ENCODE measurements around the gene ASAP3.

The ASAP3 gene

GRCh38 chr1:23483321-23484252, at the start of gene ASAP3:
ASAP3 (minus strand) TSS chr1:23484179; CDS start chr1:23484133, 46 bp downstream.
- DNase-seq (ENCODE audit: low read depth): no peak
- peak within 1 kb of the TSS; percentile 49 for H3K4me3 ChIP-seq (ENCODE audit: low read depth, low read length)
- peak; percentile 14 for TF ChIP-seq CTCF (IDR thresholded peaks at IDR 0.05; ENCODE audit: low read depth, low read length, missing control alignments)

GRCh38 chr1:23533246-23534023, 49.5 kb upstream of the ASAP3 start:
- no peak for TF ChIP-seq CTCF (IDR thresholded peaks at IDR 0.05; ENCODE audit: low read depth, low read length, missing control alignments)
- DNase-seq (ENCODE audit: low read depth): no peak
- H3K4me3 ChIP-seq (ENCODE audit: low read depth, low read length): no peak overlapping the region

GRCh38 chr1:23531562-23532094, 47.6 kb upstream of the ASAP3 start:
- DNase-seq (ENCODE audit: low read depth): no peak
- H3K4me3 ChIP-seq (ENCODE audit: low read depth, low read length): peak overlapping the region; percentile 44
- no peak for TF ChIP-seq CTCF (IDR thresholded peaks at IDR 0.05; ENCODE audit: low read depth, low read length, missing control alignments)

- peak; percentile 63 for DNase-seq (ENCODE audit: low read depth)
- peak; percentile 25 for TF ChIP-seq CTCF (IDR thresholded peaks at IDR 0.05; ENCODE audit: low read depth, low read length, missing control alignments)
- H3K4me3 ChIP-seq (ENCODE audit: low read depth, low read length): peak within 1 kb of the TSS; percentile 83
Measured at GRCh38 chr1:23530747-23531561, 47.0 kb upstream of the ASAP3 start, which contains the start of gene E2F2. E2F2 (minus strand) TSS chr1:23531233; CDS start chr1:23530793, 440 bp downstream.

- no peak for TF ChIP-seq CTCF (IDR thresholded peaks at IDR 0.05; ENCODE audit: low read depth, low read length, missing control alignments)
- no peak for DNase-seq (ENCODE audit: low read depth)
- peak overlapping the region; percentile 83 for H3K4me3 ChIP-seq (ENCODE audit: low read depth, low read length)
Measured at GRCh38 chr1:23530087-23530746, 46.2 kb upstream of the ASAP3 start.

All from GM12864 (cell line).